Right forelimb (tissue), 1 donor: Measurements from ENCODE around the gene MTMR12.
A peak's percentile ranks its signal among the peaks of the same experiment; 100 is the strongest.
"Not testable (repeated sequence)": the region's sequence is repeated elsewhere in the genome, so short reads cannot be mapped to it uniquely, and the experiment has no call there.

Source experiments
- DNase-seq: peaks from one replicate; pipeline ENCODE4 v3.0.0-alpha.2; 2018

The MTMR12 gene

DNA sequence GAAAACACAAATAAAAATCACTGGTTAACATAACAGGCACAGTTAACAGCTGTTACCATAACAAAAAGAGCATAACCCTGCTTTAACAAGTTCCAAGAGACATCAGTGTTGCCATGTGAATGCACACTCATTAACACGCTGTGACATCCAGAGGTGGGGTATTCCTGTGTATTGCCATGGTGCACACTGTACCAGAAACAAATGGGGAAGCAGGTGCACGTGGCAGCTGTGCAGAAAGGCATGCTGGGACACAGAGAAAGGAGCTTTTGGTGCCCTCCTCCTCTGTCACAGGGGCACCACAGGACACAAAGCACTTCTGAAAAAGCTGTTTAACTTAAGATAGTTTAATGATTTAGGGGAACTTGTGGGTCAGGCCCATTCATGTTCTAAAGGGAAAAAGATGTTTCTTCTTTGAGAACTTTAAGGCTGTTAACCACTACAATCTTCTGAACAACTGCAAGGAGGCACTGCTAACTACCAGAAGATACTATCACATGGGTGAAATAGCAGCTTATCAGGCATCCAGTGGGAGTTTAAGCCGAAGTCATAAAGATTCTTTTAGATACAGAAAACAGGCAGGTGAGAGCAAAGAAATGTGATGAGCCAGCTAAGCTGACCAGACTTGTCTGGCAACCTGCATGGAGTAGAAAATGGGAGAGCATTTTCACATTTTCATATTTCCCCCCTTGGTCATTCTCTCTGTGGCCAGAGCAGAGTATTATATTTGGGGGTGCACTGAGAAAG lies 82.2 kb downstream of the MTMR12 start:
- DNase-seq: no peak

DNA sequence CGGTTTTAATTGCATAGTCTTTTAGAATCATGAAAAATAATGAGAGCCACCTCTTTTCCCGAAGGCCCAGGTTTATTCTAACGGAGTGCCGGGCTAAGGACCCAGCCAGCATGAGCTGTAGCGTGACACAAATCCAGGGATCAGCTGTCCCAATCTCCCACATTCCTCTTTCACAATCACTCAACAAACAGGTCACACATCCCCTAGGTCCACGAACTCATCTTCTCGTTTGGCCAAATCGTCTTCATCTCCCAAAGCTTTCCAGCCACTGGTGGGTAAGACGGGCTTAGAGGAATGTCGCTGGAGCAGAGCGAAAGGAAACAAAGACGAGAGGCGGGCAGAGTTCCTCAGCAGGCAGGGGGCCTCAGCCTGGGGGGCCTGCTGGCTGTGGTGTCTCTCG lies 83.2 kb downstream of the MTMR12 start:
- no peak for DNase-seq

DNA sequence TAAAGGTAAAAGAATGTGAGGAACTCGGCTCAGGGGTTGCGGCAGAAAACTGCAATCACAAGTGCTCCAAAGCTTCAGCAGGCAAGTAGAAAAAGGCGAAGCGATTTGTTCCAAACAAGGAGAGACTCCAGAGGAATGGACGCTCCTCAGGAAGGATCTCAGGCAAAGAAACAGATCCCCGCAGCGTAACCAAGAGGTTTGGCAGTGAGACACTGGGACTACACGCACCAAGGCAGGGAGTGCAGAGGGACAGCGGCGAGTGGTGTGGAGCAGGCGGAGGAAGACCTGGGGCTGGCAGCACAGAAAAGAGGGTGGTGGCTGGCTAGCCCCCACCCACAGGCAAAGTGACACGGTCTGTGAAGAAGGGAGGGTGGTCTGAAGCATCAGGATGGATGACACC lies 83.9 kb downstream of the MTMR12 start:
- no peak for DNase-seq

DNA sequence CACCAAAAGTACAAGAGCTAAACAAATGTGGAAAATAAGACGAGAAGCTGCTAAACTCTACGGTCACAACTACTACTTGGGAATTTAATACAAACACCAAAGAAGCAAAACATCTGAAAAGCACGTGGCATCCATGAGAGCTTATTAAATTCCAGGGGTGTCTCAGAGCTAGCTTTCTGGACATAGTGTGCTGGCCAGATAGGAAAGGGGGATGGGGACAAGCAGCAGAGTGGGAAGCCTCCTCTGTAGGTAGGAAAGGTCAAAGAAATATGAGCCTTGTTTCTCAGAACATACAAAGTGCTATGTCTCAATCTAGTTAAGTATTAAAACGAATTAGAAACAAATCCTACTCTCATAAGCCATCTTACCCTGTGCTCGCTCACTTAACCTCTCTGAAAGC lies 87.3 kb downstream of the MTMR12 start:
- no peak for DNase-seq

DNA sequence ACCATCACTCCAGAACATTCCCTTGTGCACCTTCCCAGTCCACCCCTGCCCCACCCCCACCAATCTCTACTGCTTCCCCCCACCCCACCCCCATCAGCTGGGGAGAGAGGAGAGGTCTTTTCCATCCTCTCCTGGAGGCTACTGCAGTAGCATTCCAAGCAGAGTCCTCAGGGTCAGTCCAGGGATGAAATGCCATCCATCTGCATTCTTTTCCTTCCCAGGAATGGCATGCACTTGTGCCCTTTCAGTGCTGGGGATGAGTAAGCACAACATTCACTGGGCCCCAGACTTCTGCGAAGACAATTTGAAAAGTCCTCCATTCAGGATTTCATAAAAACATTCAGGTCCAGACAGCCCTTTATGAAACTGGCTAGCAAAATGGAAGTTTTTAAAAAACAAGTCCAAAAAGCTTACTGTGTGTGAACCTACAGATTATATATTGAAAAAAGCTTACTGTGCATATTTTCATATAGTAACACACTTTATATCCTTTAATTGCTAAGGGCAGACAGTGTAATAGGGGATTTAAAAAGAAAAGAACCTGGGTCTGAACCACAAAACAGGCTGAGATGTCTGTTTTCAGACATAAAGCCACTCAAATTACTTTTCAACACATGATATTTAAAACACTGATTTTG lies 88.6 kb downstream of the MTMR12 start:
- DNase-seq: no peak

DNA sequence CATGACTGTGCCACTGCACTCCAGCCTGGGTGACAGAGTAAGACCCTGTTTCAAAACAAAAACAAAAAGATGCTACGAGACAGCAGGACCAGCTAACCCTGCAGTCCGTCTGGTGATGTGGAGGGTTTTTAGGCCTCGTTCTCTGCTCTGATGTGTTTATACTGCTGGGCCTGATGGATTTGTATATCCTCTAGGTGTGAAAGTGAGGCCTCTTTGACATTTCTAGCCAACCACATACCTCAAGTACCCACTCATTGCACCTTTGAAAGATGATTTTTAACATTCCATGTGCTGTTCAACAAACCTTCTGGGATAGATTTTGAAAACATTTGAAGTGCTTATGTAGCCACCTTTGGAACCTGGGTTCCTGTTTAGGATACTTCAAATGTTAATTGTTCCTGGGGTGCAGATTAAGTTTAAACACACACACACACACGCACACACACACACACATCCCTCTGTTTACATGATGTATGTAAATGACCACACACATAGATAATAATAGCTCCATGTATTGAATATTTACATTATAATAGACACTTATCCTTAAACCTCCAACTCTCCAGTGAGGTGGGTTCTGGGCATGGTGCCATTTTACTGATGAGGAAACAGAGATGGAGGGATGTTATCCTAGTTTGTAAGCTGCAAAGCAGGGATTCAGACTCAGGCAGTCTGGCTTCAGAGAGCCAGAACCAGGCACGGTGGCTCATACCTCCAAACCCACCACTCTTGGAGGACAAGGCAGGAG lies 89.8 kb downstream of the MTMR12 start:
- no peak for DNase-seq

DNA sequence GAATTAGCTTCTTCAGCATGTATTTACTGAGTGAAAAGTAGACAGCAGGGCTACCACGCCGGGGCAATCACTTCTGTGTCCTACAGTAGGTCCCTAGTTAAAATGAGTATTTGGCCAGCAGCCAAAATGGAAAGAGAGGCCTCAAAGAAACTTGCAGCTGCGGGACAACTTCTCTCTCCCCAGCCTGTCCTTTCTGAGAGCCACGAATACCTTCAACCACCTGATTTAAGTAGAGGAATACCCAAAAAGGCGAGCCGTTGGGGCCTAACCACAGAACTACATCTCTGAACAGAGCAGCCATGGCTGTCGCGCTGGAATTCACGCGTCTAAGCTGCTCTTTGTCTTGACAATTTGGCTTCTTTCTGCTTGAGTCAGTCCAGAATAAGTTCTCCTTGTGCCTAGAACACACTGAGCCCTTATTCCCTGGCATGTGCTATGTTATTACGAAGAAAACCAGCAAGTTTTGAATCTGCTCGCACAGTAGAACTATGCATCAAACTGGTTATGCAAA lies 94.8 kb downstream of the MTMR12 start:
- no peak for DNase-seq

DNA sequence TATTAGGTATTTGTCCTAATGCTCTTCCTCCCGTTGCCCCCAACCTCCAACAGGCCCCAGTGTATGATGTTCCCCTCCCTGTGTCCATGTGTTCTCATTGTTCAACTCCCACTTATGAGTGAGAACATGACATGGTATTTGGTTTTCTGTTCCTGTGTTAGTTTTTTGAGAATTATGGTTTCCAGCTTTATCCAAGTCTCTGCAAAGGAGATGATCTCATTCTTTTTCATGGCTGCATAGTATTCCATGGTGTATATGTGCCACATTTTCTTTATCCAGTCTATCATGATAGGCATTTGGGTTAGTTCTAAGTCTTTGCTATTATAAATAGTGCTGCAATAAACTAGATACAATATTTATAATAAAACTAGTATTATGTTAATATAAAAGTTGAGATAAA lies 98.4 kb downstream of the MTMR12 start:
- DNase-seq: not testable (repeated sequence)

DNA sequence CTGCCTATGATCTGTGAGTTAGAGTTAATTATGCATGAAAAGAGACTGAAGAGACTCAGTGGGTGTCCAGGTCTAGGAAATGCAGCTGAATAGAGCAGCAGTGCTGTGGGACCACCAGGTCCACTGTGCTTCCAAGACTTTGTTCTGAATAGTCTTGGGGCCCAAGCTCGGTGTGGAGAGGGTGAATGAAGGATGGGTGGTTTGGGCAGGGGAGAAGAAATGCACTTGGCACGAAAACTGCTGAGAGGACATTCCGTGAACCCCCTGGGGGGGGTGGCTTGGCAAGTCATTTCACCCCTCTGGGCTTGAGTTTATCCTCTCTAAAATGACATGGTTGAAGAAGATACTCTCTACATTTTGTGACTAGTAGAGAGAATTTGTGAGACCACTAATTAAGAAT lies 102.6 kb downstream of the MTMR12 start:
- no peak for DNase-seq

DNA sequence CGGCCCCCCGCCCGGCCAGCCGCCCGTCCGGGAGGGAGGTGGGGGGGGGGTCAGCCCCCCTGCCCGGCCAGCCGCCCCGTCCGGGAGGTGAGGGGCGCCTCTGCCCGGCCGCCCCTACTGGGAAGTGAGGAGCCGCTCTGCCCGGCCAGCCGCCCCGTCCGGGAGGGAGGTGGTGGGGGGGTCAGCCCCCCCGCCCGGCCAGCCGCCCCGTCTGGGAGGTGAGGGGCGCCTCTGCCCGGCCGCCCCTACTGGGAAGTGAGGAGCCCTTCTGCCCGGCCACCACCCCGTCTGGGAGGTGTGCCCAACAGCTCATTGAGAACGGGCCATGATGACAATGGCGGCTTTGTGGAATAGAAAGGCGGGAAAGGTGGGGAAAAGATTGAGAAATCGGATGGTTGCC lies 103.9 kb downstream of the MTMR12 start:
- not testable (repeated sequence) for DNase-seq

DNA sequence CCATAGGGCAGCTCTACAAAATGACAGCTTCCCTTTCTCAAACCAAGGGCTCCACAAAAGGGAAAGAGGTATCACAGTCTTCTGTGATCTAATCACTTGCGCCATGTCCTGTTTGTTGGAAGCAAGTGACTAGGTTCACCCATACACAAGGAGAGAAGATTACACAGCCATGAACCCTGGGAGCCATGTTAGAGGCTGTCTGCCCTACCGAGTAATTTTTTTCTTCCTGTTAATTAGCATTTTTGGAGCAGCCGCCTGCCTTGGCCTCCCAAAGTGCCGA lies 105.4 kb downstream of the MTMR12 start:
- no peak for DNase-seq

DNA sequence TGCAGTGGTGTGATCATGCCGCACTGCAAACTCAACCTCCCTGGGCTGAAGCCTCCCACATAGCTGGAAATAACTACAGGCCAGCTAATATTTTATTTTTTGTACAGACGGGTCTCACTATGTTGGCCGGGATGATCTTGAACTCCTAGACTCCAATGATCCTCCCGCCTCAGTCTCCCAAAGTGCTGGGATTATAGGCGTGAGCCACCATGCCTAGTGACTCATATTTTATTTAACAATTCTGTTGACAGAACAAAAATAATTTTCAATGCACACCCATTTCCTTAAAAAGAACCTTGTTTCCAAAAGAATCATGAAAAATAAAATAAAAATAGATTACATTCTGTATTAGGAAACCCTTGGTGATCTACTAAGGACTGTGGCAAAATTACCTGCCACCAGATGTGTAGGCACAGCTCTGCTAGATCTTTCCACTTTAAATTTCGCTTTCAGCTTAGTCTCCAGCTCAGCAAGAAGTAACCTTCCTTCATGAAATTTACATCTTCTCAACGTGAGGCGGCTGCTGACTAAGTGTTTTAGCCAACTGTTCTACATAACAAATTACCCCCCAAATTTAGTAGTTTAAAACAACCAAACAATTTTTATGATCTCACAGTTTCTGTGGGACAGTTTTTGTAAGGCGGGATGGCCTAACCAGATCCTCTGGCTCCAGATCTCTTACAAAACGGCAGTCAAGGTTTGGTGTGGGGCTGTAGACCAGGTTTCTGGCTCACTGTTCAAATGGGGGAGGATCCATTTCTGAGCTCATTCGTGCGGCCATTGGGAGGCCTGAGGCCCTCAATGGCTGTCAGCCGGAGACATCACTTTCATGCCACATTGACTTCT lies 106.0 kb downstream of the MTMR12 start:
- DNase-seq: no peak

DNA sequence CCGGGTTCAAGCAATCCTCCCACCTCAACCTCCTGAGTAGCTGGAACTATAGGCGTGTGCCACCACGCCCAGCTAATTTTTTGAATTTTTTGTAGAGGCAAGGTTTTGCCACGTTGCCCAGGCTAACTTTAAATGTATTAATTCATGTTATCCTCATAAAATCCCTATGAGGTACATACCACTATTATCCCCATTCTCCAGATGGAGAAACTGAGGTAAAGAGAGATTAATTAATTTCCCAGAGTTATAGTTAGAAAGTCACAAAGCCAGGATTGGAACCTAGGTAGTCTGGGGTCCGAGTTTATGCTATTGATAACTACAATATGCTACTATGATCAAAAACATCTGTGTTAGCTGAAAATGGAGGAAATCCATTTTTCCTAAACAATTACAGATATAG lies 106.7 kb downstream of the MTMR12 start:
- no peak for DNase-seq

DNA sequence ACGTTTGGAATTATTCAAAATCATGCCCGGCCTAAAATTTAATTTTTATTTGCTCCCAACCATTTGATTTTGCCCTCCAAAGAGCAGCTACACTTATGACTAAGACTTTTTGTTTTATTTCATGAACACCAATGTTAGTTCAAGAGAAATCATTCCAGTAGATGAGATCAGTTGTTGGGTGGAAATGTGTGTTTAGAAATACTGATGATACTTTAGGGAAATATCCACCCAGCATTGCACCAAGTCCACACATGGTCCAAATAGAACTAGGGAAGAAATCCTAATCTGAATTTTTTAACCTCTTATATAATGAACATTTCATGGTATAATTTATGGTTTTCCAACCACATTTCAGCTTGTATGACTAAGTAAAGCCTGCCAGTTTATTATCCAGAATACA lies 110.3 kb downstream of the MTMR12 start:
- no peak for DNase-seq

DNA sequence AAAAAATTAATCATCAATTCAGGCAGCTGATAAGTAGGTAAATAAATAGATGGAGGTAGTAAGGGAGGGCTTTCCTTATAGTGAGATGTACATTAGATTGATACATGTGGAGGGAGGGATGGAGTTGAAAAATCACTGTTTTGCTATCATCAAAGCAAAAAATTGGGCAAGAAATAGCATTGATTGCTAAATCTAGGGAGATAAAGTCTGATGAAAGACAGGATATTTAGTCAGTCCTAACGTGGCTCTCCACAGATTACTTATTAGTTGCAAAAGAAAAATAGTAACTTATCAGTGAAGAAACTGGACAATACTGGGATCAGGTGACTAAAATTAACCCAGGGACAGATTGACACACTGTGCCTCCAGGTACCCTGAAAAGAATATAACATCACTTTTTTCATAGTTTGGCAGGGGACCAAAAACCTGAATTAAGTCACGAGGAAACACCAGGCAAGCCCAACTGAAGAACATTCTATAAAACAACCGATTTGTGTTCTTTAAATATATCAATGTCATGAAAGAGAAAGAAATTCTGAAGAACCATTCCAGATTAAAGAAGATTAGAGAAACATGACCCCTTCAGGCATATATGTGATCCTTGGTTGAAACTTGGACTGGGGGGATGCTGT lies 111.5 kb downstream of the MTMR12 start:
- no peak for DNase-seq

DNA sequence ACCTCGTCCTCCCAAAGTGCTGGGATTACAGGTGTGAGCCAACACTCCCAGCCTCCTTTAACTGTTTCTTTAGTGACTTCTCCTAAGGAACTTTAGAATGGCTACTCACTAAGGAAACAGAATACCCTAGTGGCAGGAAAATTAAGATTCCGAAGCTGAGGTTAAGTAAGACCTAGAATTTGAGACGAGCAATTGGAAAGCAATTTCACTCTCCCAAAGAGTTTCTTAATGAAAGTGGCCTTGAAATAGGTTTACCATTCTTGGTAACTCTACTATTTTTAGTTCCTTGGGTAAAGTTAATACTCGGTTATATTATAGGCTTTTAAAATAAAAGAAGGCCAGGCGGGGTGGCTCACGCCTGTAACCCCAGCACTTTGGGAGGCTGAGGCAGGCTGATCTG lies 115.7 kb downstream of the MTMR12 start:
- no peak for DNase-seq

DNA sequence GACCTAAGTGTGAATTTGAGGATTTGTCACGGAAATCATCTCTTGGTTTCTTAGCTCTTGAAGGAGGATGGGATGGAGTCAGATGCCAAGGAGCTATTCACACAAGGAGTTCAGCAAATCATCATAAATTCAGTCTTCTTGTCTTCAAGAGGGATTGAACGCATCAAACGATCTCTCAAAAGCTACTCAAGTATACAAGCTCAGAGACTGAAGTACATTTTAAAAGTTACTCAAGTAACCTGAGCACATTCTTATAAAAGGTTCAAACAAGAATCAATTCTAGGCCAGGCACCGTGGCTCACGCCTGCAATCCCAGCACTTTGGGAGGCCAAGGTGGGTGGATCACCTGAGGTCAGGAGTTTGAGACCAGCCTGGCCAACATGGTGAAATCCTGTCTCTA lies 117.5 kb downstream of the MTMR12 start:
- no peak for DNase-seq

DNA sequence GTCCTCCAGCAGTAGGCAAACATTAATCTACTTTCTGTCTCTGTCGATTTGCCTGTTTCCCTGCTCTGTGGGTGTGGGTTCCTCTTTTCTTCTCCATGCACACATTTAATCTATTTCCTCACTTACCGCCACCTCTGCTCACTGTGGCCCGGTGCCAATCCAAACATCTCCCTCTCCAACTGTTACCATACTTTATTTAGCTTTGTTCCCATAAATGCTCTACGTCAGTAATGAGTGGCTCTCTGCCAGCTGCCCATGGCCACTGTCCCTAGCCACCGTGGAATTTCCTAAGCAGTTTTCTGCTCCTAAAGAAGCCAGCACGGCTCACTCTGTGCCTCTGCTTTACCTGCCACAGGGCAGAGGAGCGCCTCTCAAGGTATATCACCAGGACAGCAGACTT lies 119.1 kb downstream of the MTMR12 start:
- DNase-seq: peak; percentile 77

DNA sequence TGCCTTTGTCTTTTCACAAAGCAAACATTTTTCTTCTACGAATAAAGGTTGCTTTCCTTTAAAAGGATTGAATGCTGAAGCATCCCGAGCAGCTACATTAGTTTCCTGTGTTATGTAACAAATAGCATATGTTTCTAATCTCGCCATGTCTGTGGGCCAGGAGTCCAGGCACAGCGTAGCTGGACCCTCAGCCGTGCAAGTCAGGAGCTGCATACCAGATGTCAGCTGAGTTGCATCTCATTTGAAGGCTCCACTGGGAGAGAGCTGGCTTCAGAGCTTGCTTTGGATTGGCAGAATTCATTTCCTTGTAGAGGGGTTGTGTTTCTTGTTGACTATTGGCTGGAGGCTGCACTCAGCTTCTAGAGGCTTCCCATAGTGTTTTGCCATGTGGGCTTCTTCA lies 122.6 kb downstream of the MTMR12 start:
- peak; percentile 79 for DNase-seq

DNA sequence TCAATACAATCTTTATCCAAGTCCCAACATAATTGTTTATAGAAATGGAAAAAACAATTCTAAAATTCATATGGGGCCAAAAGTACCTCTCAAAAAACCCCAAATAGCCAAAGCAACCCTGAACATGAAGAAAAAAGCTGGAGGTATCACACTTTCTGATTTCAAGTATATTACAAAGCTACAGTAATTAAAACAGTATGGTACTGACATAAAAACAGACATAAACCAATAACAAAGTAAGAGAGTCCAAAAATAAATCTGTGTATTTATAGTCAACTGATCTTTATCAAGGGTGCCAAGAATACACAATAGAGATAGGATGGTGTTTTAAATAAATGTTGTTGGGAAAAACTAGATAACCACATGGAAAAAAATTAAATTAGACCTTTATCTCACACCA lies 125.1 kb downstream of the MTMR12 start:
- DNase-seq: no peak

DNA sequence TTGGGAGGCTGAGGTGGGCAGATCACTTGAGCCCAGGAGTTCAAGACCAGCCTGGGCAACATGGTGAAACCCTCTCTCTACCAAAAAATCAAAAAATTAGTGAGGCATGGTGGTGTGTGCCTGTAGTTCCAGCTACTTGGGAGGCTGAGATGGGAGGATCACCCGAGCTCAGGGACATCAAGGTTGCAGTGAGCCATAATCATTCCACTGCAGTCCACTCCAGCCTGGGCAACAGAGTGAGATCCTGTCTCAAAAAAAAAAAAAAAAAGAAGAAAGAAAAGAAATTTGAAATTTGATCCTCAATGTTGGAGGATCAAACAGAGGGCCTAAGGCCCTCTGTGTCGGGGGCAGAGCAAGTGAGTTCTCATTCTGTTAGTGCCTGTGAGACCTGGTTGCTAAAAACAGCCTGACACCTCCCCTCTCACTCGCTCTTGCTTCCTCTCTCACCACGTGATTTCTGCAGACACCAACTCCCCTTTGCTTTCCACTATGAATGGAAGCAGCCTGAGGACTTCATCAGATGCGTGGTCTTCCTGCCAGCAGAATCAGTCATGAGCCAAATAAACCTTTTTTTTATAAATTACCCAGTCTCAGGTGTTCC lies 130.2 kb downstream of the MTMR12 start:
- DNase-seq: no peak
